ENCODE measurements around the gene ERG28. TPM values are rescaled to one million over a fixed set of nuclear protein-coding genes. Genes with fewer than 3 reads are reported as not detected.

The ERG28 gene
- total RNA-seq, 1 experiment from 2014 or later, result 29.1 TPM

- WGBS (ENCODE audit: extremely low coverage, insufficient read length, low lambda C conversion rate), result no CpG with 5 or more reads among the region's 3 CpGs
- no peaks in the 10 kb centered on the region; a peak in 1 of 7 replicates for H3K36me3 Mint-ChIP-seq (ENCODE audit: insufficient read depth in 1 of 3, low read depth in 3 of 3)
Measured at GRCh38 chr14:75626863-75627262, 33.8 kb downstream of the ERG28 start.

More at GRCh38 chr14:75626863-75627262, 33.8 kb downstream of the ERG28 start:
- Histone ChIP-seq H3K23me2 (ENCODE audit: insufficient read length, low read depth, low read length, poor library complexity, severe bottlenecking) (no peaks in the 10 kb centered on the region), H3K18ac (ENCODE audit: insufficient read length, low read depth, low read length) (no peak overlapping the region), H2AK5ac (ENCODE audit: insufficient read length, low read length) (no peak overlapping the region), H2BK120ac (ENCODE audit: low read depth, low read length, poor library complexity, severe bottlenecking) (no peak overlapping the region), H3K4me2 (ENCODE audit: insufficient read depth, insufficient read length, low read length) (no peak overlapping the region), H3K79me1 (ENCODE audit: insufficient read depth, low read depth, low read length, poor library complexity, severe bottlenecking) (no peaks in the 10 kb centered on the region), H2BK12ac (ENCODE audit: insufficient read length, low read depth, low read length) (no peak overlapping the region), H3K9me3 (ENCODE audit: control insufficient read depth, low read depth, low read length) (no peaks in the 10 kb centered on the region), H4K20me1 (ENCODE audit: control insufficient read depth, insufficient read depth, insufficient read length) (no peaks in the 10 kb centered on the region), H3K14ac (ENCODE audit: insufficient read depth, low read length) (no peak overlapping the region), H2BK20ac (ENCODE audit: low read depth, low read length, poor library complexity, severe bottlenecking) (no peak overlapping the region), H3K9ac (ENCODE audit: extremely low read depth, insufficient read length, low read length) (no peak overlapping the region), H3K4me1 (ENCODE audit: insufficient read depth, low read length) (peaks cover 12% of the 10 kb centered on the region), H3K27me3 (ENCODE audit: insufficient read depth, low read length) (no peaks in the 10 kb centered on the region), H4K91ac (ENCODE audit: insufficient read length, low read depth, low read length) (no peak overlapping the region), H4K8ac (replicated peaks; ENCODE audit: insufficient read length, low read depth, low read length) (no peak overlapping the region), H4K5ac (ENCODE audit: insufficient read length, low read depth, low read length) (no peak overlapping the region), H3K56ac (ENCODE audit: insufficient read length, low read depth, low read length) (no peak overlapping the region), H3K4ac (ENCODE audit: low read depth, low read length) (no peak overlapping the region), H3K79me2 (ENCODE audit: insufficient read depth, low read length) (no peaks in the 10 kb centered on the region), H3K27ac (ENCODE audit: insufficient read length, low read depth, low read length) (no peak overlapping the region), H2AFZ (ENCODE audit: low read length) (no peak overlapping the region), H3T11ph (ENCODE audit: low read length) (no peak overlapping the region), H2BK15ac (ENCODE audit: low read depth, low read length) (no peak overlapping the region), H2BK5ac (ENCODE audit: insufficient read length, low read length) (no peak overlapping the region), H3K23ac (ENCODE audit: insufficient read length, low read depth, low read length) (no peak overlapping the region)
- no peak for TF ChIP-seq CTCF (conservative IDR thresholded peaks at IDR 0.05)
- no peak for DNase-seq
- no peak overlapping the region for H3K4me3 Mint-ChIP-seq
- no peak overlapping the region for H3K27ac Mint-ChIP-seq
- H3K9me3 Mint-ChIP-seq, result no peaks in the 10 kb centered on the region
- H3K27me3 Mint-ChIP-seq (ENCODE audit: low read depth), result no peaks in the 10 kb centered on the region
- H3K4me1 Mint-ChIP-seq, result peaks cover 18 to 29% of the 10 kb centered on the region in 2 experiments
